Endothelial cell (in vitro differentiated cells): ENCODE data around the gene MYO1G. TPM values are rescaled to one million over a fixed set of nuclear protein-coding genes. Genes with fewer than 3 reads are reported as not detected.

ENCODE experiments used
- DNase-seq: peaks from one replicate; pipeline ENCODE4 v3.0.0; 2021; ENCODE audit warnings: low spot score
- H3K27ac Mint-ChIP-seq: one replicate; pipeline ENCODE4 v1.8.0; 2021; ENCODE audit warnings: mixed read lengths, inconsistent platforms; ENCODE audit not compliant: unreplicated experiment
- H3K27me3 Mint-ChIP-seq: one replicate; pipeline ENCODE4 v1.8.0; 2021; ENCODE audit warnings: mild to moderate bottlenecking, moderate library complexity, mixed read lengths, inconsistent platforms; ENCODE audit not compliant: unreplicated experiment
- H3K36me3 Mint-ChIP-seq: one replicate; pipeline ENCODE4 v1.8.0; 2021; ENCODE audit warnings: mild to moderate bottlenecking, low read depth, mixed read lengths, inconsistent platforms; ENCODE audit not compliant: unreplicated experiment
- H3K4me1 Mint-ChIP-seq: one replicate; pipeline ENCODE4 v1.8.0; 2021; ENCODE audit warnings: mild to moderate bottlenecking, mixed read lengths, inconsistent platforms; ENCODE audit not compliant: unreplicated experiment
- H3K4me3 Mint-ChIP-seq: one replicate; pipeline ENCODE4 v1.8.0; 2021; ENCODE audit warnings: mild to moderate bottlenecking, mixed read lengths, inconsistent platforms; ENCODE audit not compliant: unreplicated experiment
- H3K9me3 Mint-ChIP-seq: one replicate; pipeline ENCODE4 v1.8.0; 2021; ENCODE audit warnings: mixed read lengths, inconsistent platforms; ENCODE audit not compliant: unreplicated experiment
- total RNA-seq: library from RNA; stranded (reverse); fragmentation: NEBNext Ultra II Directional; extraction: Animal tissue kit (Norgen Biotek cat#: 25700); gene quantifications from one replicate; pipeline ENCODE4 v1.2.1, GENCODE V29; 2021; ENCODE audit not compliant: unreplicated experiment
- TF ChIP-seq, protein P1 (sequence below): fragments of 200-600 bp; sonication (generic); IDR thresholded peaks from one replicate; pipeline ENCODE4 v1.5.0; 2021; ENCODE audit warnings: antibody characterized with exemption; ENCODE audit not compliant: unreplicated experiment

MYO1G gene
- total RNA-seq, 1 donor from 2014 or later = 0.13 TPM

DNA sequence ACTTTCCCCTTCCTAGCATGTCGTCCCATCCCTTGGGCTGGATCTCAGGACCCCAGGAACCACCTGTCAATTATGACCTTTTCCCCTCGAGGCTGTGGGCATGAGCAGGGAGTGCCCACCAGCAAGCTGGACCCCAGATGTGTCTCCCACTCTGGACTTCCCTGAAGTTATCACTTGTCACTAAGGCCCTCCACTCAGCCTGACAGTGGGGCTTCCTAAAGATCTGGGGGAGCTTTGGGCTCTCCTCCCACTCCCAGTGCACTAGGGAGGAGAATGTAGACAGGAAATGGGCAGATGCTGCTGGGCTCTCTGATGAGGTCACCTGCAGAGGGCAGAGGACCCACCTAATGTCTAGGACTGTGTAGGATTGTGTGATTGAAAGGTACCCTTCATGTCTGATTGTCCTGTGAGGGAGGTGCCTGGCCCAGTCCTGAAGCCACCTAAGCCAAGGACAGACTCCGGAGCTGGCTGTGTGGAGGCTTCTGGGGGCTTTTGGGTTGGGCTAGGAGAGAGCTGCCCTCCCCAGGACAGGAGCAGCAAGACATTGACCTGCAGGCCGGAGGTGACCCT lies 18.7 kb downstream of the MYO1G start:
- no peaks in the 10 kb centered on the region for H3K4me1 Mint-ChIP-seq
- H3K4me3 Mint-ChIP-seq = no peak overlapping the region
- no peak for DNase-seq
- H3K27ac Mint-ChIP-seq = no peak overlapping the region
- H3K36me3 Mint-ChIP-seq = no peaks in the 10 kb centered on the region
- H3K9me3 Mint-ChIP-seq = no peaks in the 10 kb centered on the region
- TF ChIP-seq, protein P1, sequence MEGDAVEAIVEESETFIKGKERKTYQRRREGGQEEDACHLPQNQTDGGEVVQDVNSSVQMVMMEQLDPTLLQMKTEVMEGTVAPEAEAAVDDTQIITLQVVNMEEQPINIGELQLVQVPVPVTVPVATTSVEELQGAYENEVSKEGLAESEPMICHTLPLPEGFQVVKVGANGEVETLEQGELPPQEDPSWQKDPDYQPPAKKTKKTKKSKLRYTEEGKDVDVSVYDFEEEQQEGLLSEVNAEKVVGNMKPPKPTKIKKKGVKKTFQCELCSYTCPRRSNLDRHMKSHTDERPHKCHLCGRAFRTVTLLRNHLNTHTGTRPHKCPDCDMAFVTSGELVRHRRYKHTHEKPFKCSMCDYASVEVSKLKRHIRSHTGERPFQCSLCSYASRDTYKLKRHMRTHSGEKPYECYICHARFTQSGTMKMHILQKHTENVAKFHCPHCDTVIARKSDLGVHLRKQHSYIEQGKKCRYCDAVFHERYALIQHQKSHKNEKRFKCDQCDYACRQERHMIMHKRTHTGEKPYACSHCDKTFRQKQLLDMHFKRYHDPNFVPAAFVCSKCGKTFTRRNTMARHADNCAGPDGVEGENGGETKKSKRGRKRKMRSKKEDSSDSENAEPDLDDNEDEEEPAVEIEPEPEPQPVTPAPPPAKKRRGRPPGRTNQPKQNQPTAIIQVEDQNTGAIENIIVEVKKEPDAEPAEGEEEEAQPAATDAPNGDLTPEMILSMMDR = no peak
- peaks cover 4% of the 10 kb centered on the region for H3K27me3 Mint-ChIP-seq

GRCh38 chr7:44959433-44959951 lies 19.3 kb downstream of the MYO1G start:
- H3K4me3 Mint-ChIP-seq = no peak overlapping the region
- no peak for DNase-seq
- no peaks in the 10 kb centered on the region for H3K36me3 Mint-ChIP-seq
- peaks cover 5% of the 10 kb centered on the region for H3K27me3 Mint-ChIP-seq
- no peak overlapping the region for H3K27ac Mint-ChIP-seq
- H3K4me1 Mint-ChIP-seq = no peaks in the 10 kb centered on the region
- TF ChIP-seq, protein P1 = no peak
- no peaks in the 10 kb centered on the region for H3K9me3 Mint-ChIP-seq

DNA sequence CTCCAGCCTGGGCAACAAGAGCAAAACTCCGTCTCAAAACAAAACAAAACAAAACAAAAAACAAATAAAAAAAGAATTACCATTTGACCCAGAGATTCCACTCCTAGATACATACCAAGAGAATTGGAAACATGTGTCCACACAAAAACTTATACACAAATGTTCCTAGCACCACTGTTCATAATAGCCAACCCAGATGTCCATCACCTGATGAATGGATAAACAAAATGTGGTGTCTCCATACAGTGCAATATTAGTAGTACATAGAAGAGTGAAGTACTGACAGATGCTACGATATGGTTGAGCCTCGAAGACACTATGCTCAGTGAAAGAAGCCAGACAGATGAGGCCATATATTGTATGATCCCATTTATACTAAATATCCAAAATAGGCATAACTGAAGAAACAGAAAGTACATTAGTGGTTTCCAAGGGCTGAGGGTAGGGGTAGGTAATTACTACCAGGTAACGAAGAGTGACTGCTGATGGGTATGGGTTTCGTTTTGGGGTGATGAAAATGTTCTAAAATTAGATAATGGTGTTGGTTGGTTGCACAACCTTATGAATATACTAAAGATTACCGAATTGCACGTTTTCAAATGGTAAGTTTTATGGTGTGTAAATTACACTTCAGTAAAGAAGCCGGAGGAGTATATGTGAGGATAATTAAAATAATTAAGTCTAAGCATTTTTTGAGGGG lies 20.0 kb downstream of the MYO1G start:
- H3K27ac Mint-ChIP-seq = no peak overlapping the region
- no peak overlapping the region for H3K4me3 Mint-ChIP-seq
- TF ChIP-seq, protein P1 = no peak
- peaks cover 5% of the 10 kb centered on the region for H3K27me3 Mint-ChIP-seq
- DNase-seq = no peak
- no peaks in the 10 kb centered on the region for H3K36me3 Mint-ChIP-seq
- no peaks in the 10 kb centered on the region for H3K9me3 Mint-ChIP-seq
- H3K4me1 Mint-ChIP-seq = no peaks in the 10 kb centered on the region

GRCh38 chr7:44956157-44956766 lies 22.6 kb downstream of the MYO1G start:
- peaks cover 7% of the 10 kb centered on the region for H3K27me3 Mint-ChIP-seq
- H3K36me3 Mint-ChIP-seq = no peaks in the 10 kb centered on the region
- no peak for DNase-seq
- no peak overlapping the region for H3K4me3 Mint-ChIP-seq
- TF ChIP-seq, protein P1 = no peak
- H3K27ac Mint-ChIP-seq = no peak overlapping the region
- no peaks in the 10 kb centered on the region for H3K4me1 Mint-ChIP-seq
- H3K9me3 Mint-ChIP-seq = no peaks in the 10 kb centered on the region

- H3K9me3 Mint-ChIP-seq = no peaks in the 10 kb centered on the region
- TF ChIP-seq, protein P1 = no peak
- no peak for DNase-seq
- H3K27ac Mint-ChIP-seq = no peak overlapping the region
- no peak overlapping the region for H3K4me3 Mint-ChIP-seq
- H3K4me1 Mint-ChIP-seq = no peaks in the 10 kb centered on the region
- H3K27me3 Mint-ChIP-seq = peaks cover 7% of the 10 kb centered on the region
- H3K36me3 Mint-ChIP-seq = no peaks in the 10 kb centered on the region
Observed at GRCh38 chr7:44955733-44956132, 23.1 kb downstream of the MYO1G start.
